Activated CD4-positive, alpha-beta T cell treated with anti-CD3 and anti-CD28 coated beads, Interleukin-2, Interleukin-6, amounts not matched to agents 100 ng/mL and 50 ng/mL, durations not matched to agents 16 hours and 8 hours (primary cell): ENCODE results near the gene BAAT.
"Not testable (repeated sequence)": the region's sequence is repeated elsewhere in the genome, so short reads cannot be mapped to it uniquely, and the experiment has no call there.

ENCODE experiments used
- DNase-seq: peaks from one replicate; pipeline ENCODE4 v3.0.0-alpha.2; 2020

Gene BAAT

DNA sequence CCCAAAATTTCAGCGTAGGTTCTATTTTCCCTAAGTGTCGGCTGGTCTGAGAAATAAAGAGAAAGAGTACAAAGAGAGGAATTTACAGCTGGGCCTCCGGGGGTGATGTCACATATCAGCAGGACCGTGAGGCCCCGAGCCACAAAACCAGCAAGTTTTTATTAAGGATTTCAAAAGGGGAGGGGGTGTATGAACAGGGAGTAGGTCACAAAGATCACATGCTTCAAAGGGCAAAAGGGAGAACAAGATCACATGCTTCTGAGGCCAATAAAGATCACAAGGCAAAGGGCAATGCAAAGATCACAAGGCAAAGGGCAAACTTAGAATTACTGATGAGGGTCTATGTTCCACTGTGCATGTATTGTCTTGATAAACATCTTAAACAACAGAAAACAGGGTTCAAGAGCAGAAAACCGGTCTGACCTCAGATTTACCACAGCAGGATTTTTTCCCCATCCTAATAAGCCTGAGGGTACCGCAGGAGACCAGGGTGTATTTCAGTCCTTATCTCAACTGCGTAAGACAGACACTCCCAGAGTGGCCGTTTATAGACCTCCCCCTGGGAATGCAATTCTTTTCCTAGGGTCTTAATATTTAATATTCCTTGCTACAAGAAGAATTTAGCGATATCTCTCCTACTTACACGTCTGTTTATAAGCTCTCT is at the start of gene BAAT:
Gene BAAT, minus strand, starts transcription at position 134 of the 664 bp plus-strand sequence. CDS start 13,602 bp downstream, outside the sequence.
- DNase-seq, result not testable (repeated sequence)

DNA sequence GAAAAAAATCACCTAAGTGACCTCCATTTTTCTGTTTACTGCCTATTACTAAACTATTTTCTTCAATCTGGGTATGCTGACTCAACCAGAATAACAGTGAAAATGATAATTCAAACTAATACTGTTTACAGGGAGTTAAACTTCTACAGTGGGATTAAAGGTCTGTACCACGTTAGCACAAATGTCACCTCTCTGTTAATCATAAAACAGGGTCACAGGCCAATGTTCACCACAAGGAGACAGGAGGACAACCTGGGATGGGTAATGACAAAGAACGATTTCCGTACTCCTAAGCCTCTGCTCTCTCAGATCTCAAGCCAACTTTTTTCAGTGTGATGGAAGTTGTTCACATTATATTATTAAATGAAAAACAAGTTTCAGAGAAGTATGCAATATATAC is 48.4 kb upstream of the BAAT start:
- no peak for DNase-seq

GRCh38 chr9:101432740-101433139 is 47.9 kb upstream of the BAAT start:
- DNase-seq, result no peak

GRCh38 chr9:101432171-101432570 is 47.4 kb upstream of the BAAT start:
- no peak for DNase-seq

GRCh38 chr9:101429736-101430135 is 44.9 kb upstream of the BAAT start:
- DNase-seq, result no peak

GRCh38 chr9:101428909-101429308 is 44.1 kb upstream of the BAAT start:
- no peak for DNase-seq

- no peak for DNase-seq
These were observed 43.3 kb upstream of the BAAT start for GRCh38 chr9:101427957-101428655.

GRCh38 chr9:101427358-101427757 is 42.6 kb upstream of the BAAT start:
- DNase-seq, result no peak

DNA sequence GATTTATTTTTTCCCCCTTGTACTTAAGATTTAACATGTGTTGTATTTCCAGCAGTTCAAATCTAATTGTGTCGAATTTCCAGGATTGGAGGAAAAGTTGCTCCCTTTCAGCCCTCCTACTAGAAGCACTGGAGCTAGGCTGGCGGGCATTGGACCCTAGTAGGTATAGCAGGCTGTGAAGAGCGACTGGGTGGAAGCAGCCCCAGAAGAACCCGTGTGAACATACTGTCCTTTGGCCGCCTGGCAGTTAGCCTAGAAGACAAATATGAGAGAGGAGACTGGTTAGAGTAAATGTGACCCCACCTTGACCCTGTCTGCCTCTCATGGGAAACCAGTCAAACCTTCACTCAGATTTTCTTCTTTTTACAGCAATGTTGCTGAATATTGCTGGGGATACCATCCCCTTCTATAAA is 36.9 kb upstream of the BAAT start:
- DNase-seq, result no peak

- DNase-seq, result no peak
These were observed 35.1 kb upstream of the BAAT start for GRCh38 chr9:101419863-101420262.

- DNase-seq, result no peak
These were observed 34.0 kb upstream of the BAAT start for GRCh38 chr9:101418518-101419430.

DNA sequence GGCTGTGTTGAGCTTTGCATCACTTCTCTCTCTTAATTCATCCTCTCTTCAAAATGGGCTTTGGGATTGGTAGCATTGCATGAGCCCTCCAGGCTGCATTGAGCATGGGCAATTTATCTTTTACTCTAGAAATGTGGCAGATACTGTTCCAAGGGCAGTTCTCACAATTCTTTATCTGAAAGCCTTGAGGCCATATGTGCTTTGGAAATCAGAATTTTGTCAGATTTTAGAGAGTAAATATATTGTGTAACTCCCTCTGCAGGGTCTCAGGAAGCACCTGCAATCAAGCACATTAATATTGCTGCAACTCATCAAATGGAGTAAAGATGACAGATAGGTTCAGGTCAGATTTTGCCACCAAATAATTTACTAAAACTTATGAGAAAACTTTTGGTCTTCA is 33.2 kb upstream of the BAAT start:
- DNase-seq, result no peak

DNA sequence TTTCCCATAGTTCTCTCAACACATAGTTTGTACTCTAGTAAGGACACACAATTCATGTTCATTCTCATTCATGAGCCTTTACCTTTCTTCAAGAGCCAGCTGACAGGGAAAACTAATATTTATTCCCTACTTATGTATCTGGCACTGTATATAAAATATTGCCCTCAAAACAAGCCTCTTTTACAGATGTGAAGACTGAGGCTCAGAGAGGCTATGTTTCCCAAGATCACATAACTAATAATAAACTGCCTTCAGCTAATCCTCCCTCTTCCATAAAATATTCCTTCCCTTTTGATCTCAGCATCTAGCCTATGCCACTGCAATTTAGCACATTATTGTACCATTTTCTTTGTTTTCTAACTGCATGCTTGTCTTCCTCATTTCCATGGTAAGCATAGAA is 32.6 kb upstream of the BAAT start:
- no peak for DNase-seq

DNA sequence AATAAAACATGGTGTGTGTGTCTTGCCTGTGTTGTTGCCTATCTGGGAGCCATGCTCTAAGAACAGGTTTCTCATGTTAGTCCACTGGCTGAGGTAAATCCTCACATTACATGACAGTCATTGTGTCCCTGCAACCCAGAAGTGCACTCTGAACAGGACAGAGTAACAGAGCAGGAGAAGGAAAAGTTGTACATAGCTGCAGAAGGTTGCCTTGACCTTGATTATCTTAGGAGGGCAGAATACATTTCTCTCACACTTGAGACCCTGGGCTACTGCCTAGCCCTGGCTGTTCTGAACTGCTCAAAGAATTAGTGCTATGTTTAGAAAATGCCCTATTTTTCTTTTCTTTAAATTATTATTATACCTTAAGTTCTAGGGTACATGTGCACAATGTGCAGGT is 30.8 kb upstream of the BAAT start:
- no peak for DNase-seq

GRCh38 chr9:101414839-101415238 is 30.0 kb upstream of the BAAT start:
- DNase-seq, result no peak

DNA sequence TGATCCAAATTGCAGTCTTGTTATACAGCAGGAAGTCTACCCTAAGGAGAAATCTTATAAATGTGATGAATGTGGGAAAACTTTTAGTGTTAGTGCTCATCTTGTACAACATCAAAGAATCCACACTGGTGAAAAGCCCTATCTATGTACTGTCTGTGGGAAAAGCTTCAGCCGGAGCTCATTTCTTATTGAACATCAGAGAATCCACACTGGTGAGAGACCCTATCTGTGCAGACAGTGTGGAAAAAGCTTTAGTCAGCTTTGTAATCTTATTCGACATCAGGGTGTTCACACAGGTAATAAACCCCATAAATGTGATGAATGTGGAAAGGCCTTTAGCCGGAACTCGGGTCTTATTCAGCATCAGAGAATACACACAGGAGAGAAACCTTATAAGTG is 24.3 kb upstream of the BAAT start:
- no peak for DNase-seq

GRCh38 chr9:101408374-101409078 is 23.7 kb upstream of the BAAT start:
- no peak for DNase-seq

GRCh38 chr9:101403516-101404285 is 18.9 kb upstream of the BAAT start:
- no peak for DNase-seq

- no peak for DNase-seq
These were observed 15.3 kb upstream of the BAAT start for GRCh38 chr9:101400120-101400519.

DNA sequence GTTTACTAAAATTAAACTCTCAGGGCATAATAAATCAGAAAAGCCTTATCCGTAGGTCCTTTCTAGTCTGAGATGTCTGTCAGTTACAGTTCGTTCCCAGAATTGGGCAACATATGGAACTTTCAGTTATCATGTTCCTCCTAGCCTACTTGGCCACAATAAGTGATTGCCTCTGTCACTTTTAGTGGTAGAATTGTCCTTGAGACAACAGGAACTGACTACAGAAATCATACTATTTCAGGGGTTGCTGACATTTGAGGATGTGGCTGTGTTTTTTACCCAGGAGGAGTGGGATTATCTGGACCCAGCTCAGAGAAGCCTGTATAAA is 14.8 kb upstream of the BAAT start:
- no peak for DNase-seq

GRCh38 chr9:101398930-101399642 is 14.3 kb upstream of the BAAT start:
- no peak for DNase-seq
